Peyer's patch (tissue), 4 donors: Measurements from ENCODE around the gene BMPER. TPM values are rescaled to one million over a fixed set of nuclear protein-coding genes. Genes with fewer than 3 reads are reported as not detected.

Experiments
- DNase-seq, 3 donors: peaks; one replicate each; pipeline ENCODE4 v3.0.0-alpha.2; 2017 to 2019
- H3K27ac ChIP-seq, 4 donors: fragments of 200-600 bp; sonication (generic); one replicate each; pipeline ENCODE4 v1.5.1; 2016 to 2019
- H3K27me3 ChIP-seq, 2 donors: fragments of 200-600 bp; sonication (generic); one replicate each; pipeline ENCODE4 v1.5.1; 2019
- H3K36me3 ChIP-seq, 3 donors: fragments of 200-600 bp; sonication (generic); one replicate each; pipeline ENCODE4 v1.5.1; 2016 to 2019
- H3K4me1 ChIP-seq, 4 donors: fragments of 200-600 bp; sonication (generic); one replicate each; pipeline ENCODE4 v1.5.1; 2016 to 2019
- H3K4me3 ChIP-seq, 4 donors: fragments of 200-600 bp; sonication (generic); 1 replicate in 3 of 4; 2 replicates in 1 of 4; pipeline ENCODE4 v1.5.1; 2016 to 2019; ENCODE audit warnings: mild to moderate bottlenecking in 1 of 4
- H3K9me3 ChIP-seq, 4 donors: fragments of 200-600 bp; sonication (generic); one replicate each; pipeline ENCODE4 v1.5.1; 2016 to 2019; ENCODE audit warnings: mild to moderate bottlenecking in 1 of 4
- CTCF ChIP-seq, 6 experiments: fragments of 450-650 bp in 4 of 6; fragments of 200-600 bp in 2 of 6; sonication (generic) in 1 of 6; IDR thresholded peaks; one replicate each; pipeline ENCODE4 v1.5.1; 2017 to 2019; ENCODE audit warnings: antibody characterized with exemption in 6 of 6, mild to moderate bottlenecking in 3 of 6, moderate library complexity in 1 of 6
- POLR2A ChIP-seq, 2 donors: fragments of 450-650 bp; IDR thresholded peaks; one replicate each; pipeline ENCODE4 v1.5.1; 2017; ENCODE audit warnings: antibody characterized with exemption in 2 of 2, mild to moderate bottlenecking in 2 of 2, moderate library complexity in 2 of 2
- total RNA-seq, 4 donors: library from RNA; depleted of rRNA; stranded (reverse); fragments of >200 nt; gene quantifications; one replicate each; pipeline ENCODE4 v1.1.0, GENCODE V29; 2016

BMPER gene
- total RNA-seq, 4 donors from 2014 or later, result 4.0 to 50.3 (median 17.6) TPM

DNA sequence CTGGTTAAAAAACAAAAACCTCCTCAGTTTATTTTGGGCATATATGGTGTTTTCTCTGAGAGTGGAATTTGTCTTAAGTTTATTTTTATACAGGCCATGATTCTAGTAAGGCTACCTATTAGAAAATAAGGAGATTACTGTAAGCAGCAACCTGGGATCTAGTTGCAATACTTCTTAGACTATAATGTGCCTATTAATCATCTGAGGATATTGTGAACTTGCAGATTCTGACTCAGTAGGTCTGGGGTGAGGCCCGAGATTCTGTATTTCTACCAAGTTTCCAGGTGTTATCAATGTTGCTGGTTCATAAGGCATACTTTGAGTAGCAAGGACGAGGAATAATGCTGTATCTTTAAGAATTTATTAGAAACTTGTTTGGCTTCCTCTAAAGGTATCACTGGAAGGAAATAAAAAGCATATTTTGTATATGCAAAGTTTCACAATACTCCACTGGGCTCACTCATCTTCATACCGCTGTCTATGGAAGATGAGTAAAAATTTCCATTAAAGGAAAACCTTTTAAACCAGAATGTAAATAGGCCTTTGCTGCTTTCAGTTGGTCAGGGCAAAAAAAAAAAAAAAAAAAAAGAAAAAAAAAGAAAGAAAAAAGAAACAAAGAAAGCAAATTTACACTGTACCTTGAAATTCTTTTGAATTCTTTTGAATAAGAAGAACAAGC lies 105.8 kb downstream of the BMPER start:
- no peak overlapping the region for H3K27ac ChIP-seq
- no peaks in the 10 kb centered on the region for H3K4me1 ChIP-seq
- H3K27me3 ChIP-seq, result no peaks in the 10 kb centered on the region
- no peak for DNase-seq
- TF ChIP-seq CTCF (IDR thresholded peaks at IDR 0.05) (no peak), POLR2A (IDR thresholded peaks at IDR 0.05) (no peak)
- no peak overlapping the region for H3K4me3 ChIP-seq
- H3K36me3 ChIP-seq, result no peaks in the 10 kb centered on the region
- no peaks in the 10 kb centered on the region for H3K9me3 ChIP-seq

DNA sequence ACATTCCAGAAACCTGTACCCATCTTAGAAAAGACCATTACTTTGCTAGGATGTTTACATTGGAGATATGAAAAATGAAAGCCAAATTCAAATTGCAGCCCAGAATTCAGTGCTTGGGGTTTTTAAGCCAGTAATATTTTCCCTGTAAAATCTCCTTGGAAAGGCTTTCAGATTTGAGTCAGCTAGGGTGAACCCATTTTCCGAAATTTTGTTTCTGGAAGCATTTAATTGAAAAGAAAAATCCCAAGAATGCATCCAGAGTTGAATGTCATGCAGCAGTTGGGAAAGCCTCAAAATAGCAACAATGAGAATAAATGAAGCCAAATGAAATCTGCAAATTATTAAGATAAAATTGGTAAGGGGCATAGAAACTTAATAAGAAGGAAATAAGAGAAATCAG lies 106.4 kb downstream of the BMPER start:
- DNase-seq, result no peak
- Histone ChIP-seq H3K27ac (no peak overlapping the region), H3K36me3 (no peaks in the 10 kb centered on the region), H3K9me3 (no peaks in the 10 kb centered on the region), H3K4me3 (no peak overlapping the region), H3K4me1 (no peaks in the 10 kb centered on the region), H3K27me3 (no peaks in the 10 kb centered on the region)
- TF ChIP-seq CTCF (IDR thresholded peaks at IDR 0.05), result no peak
- TF ChIP-seq POLR2A (IDR thresholded peaks at IDR 0.05), result no peak

DNA sequence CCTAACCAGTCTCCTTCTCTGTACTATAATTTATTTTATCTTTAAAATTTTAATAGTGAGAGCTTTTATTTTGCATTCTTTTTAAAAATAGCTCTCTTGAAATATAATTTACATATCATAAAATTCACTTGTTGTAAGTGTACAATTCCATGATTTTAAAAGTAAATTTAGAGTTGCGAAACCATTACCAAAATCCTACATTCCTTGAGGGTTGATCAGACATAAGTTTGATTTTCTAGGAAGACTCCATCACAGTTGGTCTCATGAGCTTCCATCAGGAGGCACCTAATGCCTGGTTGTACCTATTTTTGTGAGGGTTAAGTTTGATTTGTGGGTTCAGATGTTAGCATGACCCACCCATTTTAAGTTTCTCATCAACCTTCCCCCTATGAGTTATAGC lies 108.1 kb downstream of the BMPER start:
- no peaks in the 10 kb centered on the region for H3K9me3 ChIP-seq
- H3K36me3 ChIP-seq, result no peaks in the 10 kb centered on the region
- no peaks in the 10 kb centered on the region for H3K4me1 ChIP-seq
- no peak for TF ChIP-seq POLR2A (IDR thresholded peaks at IDR 0.05)
- TF ChIP-seq CTCF (IDR thresholded peaks at IDR 0.05), result no peak
- no peak overlapping the region for H3K27ac ChIP-seq
- no peak overlapping the region for H3K4me3 ChIP-seq
- DNase-seq, result no peak
- no peaks in the 10 kb centered on the region for H3K27me3 ChIP-seq

GRCh38 chr7:34015651-34016050 lies 110.3 kb downstream of the BMPER start:
- Histone ChIP-seq H3K27ac (no peak overlapping the region), H3K9me3 (no peaks in the 10 kb centered on the region), H3K27me3 (no peaks in the 10 kb centered on the region), H3K4me3 (no peak overlapping the region), H3K36me3 (no peaks in the 10 kb centered on the region), H3K4me1 (no peaks in the 10 kb centered on the region)
- no peak for DNase-seq
- TF ChIP-seq POLR2A (IDR thresholded peaks at IDR 0.05) (no peak), CTCF (IDR thresholded peaks at IDR 0.05) (no peak)

- no peaks in the 10 kb centered on the region for H3K9me3 ChIP-seq
Observed at GRCh38 chr7:34016876-34017275, 111.5 kb downstream of the BMPER start.

More at GRCh38 chr7:34016876-34017275, 111.5 kb downstream of the BMPER start:
- TF ChIP-seq CTCF (IDR thresholded peaks at IDR 0.05) (no peak), POLR2A (IDR thresholded peaks at IDR 0.05) (no peak)
- no peak for DNase-seq
- no peaks in the 10 kb centered on the region for H3K4me1 ChIP-seq
- H3K36me3 ChIP-seq, result no peaks in the 10 kb centered on the region
- H3K27me3 ChIP-seq, result no peaks in the 10 kb centered on the region
- no peak overlapping the region for H3K4me3 ChIP-seq
- H3K27ac ChIP-seq, result no peak overlapping the region
